ENCODE results near the gene CIB1.
"Not testable (repeated sequence)": the region's sequence is repeated elsewhere in the genome, so short reads cannot be mapped to it uniquely, and the experiment has no call there.

CIB1 gene

DNA sequence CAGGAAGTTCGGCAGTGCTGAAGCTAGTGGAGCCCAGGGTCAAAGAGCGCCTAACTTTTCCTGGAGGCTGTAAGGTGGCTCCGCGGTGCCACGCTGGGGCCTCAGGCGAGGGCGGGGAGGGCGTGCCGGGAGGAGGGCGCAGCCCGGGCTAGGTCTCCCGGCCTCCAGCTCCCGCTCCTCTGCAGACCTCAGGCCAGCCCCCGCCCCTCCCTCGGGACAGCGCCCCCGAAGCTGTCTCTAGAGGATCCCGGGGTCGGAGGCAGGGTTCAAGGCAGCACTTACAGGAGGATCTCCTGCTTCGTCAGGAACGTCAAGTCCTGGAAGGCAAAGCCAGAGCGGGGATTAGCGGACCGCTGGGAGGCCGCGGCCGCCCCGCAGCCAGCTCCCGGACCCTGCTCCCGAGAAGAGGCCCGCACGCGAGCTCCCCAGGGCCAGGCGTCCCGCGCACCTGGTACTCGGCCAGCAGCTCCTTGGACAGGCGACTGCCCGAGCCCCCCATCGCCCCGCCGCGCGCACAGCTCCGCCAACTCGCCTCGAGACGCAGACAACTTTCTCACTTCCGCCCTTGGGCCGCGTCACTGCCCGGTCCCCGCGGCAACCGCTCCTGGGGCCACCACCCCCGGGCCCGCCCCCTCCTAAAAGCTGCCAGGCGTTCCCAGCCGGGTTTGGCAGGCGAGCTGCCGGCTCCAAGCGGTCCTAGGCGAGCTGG lies at the start of gene CIB1:
CIB1 (minus strand) TSS at position 555 of the 709 bp plus-strand sequence; CDS start at position 499, 56 bp downstream.
- DNase-seq (ENCODE audit: low read depth), result peak; percentile 95
- TF ChIP-seq, protein P1, sequence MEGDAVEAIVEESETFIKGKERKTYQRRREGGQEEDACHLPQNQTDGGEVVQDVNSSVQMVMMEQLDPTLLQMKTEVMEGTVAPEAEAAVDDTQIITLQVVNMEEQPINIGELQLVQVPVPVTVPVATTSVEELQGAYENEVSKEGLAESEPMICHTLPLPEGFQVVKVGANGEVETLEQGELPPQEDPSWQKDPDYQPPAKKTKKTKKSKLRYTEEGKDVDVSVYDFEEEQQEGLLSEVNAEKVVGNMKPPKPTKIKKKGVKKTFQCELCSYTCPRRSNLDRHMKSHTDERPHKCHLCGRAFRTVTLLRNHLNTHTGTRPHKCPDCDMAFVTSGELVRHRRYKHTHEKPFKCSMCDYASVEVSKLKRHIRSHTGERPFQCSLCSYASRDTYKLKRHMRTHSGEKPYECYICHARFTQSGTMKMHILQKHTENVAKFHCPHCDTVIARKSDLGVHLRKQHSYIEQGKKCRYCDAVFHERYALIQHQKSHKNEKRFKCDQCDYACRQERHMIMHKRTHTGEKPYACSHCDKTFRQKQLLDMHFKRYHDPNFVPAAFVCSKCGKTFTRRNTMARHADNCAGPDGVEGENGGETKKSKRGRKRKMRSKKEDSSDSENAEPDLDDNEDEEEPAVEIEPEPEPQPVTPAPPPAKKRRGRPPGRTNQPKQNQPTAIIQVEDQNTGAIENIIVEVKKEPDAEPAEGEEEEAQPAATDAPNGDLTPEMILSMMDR (conservative IDR thresholded peaks at IDR 0.05; ENCODE audit: low read length), result no peak
- H3K4me3 ChIP-seq (ENCODE audit: low read length), result peak within 1 kb of the TSS; percentile 86

DNA sequence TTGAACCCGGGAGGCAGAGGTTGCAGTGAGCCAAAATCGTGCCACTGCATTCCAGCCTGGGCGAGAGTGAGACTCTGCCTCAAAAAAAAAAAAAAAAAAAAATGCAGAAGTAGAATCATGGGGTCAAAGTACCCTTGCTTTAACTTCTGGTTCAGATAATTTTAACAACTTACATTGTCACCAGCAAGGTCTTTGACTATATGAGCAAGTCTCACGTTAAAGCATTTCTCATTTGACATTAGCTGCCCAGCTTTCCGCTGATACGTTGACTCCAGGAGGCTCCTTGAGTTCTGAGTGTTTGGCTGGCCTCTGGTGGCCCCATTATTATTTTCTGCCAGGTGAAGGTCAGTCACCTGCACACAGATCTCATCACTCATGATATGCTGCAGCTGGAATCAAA lies 47.9 kb upstream of the CIB1 start:
- H3K4me3 ChIP-seq (ENCODE audit: low read length); DNase-seq (ENCODE audit: low read depth): not testable (repeated sequence)

DNA sequence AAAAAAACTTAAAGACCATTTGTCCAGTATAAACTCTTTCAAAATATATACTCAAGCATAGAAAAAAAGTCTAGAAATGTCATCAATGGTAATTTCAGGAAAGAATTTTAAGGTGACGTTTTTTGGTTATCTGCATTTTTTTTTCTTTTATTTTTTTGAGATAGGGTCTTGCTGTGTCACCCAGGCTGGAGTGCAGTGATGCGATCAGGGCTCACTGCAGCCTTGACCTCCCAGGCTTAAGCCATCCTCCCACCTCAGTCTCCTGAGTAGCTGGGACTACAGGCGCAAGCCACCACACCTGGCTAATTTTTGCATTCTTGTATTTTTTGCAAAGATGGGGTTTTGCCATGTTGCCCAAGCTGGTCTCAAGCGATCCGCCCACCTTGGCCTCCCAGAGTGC lies 47.0 kb upstream of the CIB1 start:
- not testable (repeated sequence) for H3K4me3 ChIP-seq (ENCODE audit: low read length); DNase-seq (ENCODE audit: low read depth)

DNA sequence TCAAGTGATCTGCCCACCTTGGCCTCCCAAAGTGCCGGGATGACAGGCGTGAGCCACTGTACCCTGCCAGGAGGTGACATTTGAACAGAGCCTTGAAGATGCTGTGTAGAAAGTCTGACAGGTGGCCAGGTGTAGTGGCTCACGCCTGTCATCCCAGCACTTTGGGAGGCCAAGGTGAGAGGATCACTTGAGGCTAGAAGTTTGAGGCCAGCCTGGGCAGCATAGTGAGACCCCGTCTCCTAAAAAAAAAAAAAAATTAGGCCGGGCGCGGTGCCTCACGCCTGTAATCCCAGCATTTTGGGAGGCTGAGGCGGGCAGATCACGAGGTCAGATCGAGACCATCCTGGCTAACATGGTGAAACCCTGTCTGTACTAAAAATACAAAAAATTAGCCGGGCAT lies 44.7 kb upstream of the CIB1 start:
- DNase-seq (ENCODE audit: low read depth); H3K4me3 ChIP-seq (ENCODE audit: low read length): not testable (repeated sequence)

DNA sequence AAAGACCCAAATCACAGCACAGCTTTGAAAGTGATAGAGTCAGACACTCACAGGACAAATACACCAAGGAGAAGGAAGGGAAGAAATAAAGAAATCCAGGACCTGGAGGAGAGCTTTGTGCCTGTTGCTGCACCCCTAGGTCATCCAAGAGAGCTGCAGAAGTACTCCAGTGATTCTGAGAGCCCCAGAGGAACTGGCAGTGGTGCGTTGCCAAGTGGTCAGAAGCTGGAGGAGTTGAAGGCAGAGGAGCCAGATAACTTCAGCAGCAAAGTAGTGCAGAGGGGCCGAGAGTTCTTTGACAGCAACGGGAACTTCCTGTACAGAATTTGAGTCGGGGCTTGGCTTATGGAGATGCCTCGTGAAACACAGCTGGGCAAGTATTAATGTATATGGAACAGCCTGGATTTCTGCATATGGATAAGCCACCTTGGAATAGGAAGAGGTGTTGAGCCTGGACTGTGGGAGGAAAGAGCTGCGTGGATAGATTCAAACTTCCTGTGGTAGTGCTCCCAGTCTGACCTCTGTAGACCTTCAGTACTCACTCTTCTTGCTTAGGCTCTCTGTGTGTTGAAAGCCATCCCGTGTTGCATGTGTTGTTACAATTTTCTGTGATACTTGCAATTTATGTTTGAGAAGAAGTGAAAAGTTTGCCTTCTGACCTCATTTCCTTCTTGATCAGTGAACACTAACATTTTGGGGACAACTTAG lies 37.9 kb upstream of the CIB1 start:
- no peak for DNase-seq (ENCODE audit: low read depth)
- H3K4me3 ChIP-seq (ENCODE audit: low read length), result no peak overlapping the region
- TF ChIP-seq, protein P1 (conservative IDR thresholded peaks at IDR 0.05; ENCODE audit: low read length), result no peak

- TF ChIP-seq, protein P1 (conservative IDR thresholded peaks at IDR 0.05; ENCODE audit: low read length), result no peak
- no peak for DNase-seq (ENCODE audit: low read depth)
- H3K4me3 ChIP-seq (ENCODE audit: low read length), result no peak overlapping the region
These were observed 36.9 kb upstream of the CIB1 start for GRCh38 chr15:90270502-90271150.

DNA sequence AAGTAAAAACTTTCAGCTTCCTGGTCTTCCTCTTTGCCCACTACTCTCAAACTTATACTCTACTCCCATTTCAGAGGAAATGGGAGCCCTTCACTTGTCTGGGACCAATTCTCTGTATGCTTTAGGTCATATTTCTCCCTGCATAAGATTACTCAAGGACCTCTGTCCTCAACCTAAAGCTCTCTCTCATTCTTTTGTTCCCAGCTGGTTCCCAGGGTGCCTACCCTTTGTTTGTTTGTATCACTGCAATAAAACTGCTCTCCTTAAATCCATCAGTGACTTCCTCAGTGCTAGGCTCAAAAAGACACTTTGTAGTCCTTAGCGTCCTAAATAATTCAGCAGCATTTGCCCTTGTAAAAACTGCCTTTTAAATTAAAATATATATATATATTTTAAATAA lies 34.7 kb upstream of the CIB1 start:
- no peak for DNase-seq (ENCODE audit: low read depth)
- H3K4me3 ChIP-seq (ENCODE audit: low read length), result no peak overlapping the region
- TF ChIP-seq, protein P1 (conservative IDR thresholded peaks at IDR 0.05; ENCODE audit: low read length), result no peak

DNA sequence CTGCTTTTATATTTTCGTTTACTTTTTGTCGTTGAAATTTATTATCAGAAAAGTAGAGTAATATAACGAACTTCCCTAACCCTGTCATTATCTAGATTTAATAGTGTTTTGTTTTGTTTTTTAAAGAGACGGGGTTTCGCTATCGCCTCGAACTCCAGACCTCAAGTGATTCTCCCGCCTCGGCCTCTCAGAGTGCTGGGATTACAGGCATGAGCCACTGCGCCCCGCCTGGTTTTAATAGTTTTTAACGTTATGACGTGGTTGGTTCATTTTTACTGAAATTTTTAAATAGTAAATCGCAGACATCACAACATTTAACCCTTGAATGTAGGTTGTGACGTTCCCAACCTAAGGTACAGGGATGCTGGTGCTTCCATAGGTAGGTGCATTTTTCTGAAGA lies 32.7 kb upstream of the CIB1 start:
- peak; percentile 24 for DNase-seq (ENCODE audit: low read depth)
- TF ChIP-seq, protein P1 (conservative IDR thresholded peaks at IDR 0.05; ENCODE audit: low read length), result no peak
- H3K4me3 ChIP-seq (ENCODE audit: low read length), result peak overlapping the region; percentile 92

Data from AG10803 (cell line).